PC-9 (cell line): ENCODE data around the gene ERG.

Source experiments
- EZH2 ChIP-seq: fragments of 200-600 bp; sonication (generic); IDR thresholded peaks from 2 replicates; pipeline ENCODE4 v1.8.0; 2017; ENCODE audit warnings: antibody characterized with exemption, low read depth
- TF ChIP-seq, protein P1 (sequence below): fragments of 200-600 bp; sonication (generic); conservative IDR thresholded peaks from 2 replicates; pipeline ENCODE4 v1.6.1; 2017; ENCODE audit warnings: mixed run types, antibody characterized with exemption, mild to moderate bottlenecking, moderate library complexity

GRCh38 chr21:38356883-38357625 is 141.2 kb downstream of the ERG start:
- TF ChIP-seq, protein P1, sequence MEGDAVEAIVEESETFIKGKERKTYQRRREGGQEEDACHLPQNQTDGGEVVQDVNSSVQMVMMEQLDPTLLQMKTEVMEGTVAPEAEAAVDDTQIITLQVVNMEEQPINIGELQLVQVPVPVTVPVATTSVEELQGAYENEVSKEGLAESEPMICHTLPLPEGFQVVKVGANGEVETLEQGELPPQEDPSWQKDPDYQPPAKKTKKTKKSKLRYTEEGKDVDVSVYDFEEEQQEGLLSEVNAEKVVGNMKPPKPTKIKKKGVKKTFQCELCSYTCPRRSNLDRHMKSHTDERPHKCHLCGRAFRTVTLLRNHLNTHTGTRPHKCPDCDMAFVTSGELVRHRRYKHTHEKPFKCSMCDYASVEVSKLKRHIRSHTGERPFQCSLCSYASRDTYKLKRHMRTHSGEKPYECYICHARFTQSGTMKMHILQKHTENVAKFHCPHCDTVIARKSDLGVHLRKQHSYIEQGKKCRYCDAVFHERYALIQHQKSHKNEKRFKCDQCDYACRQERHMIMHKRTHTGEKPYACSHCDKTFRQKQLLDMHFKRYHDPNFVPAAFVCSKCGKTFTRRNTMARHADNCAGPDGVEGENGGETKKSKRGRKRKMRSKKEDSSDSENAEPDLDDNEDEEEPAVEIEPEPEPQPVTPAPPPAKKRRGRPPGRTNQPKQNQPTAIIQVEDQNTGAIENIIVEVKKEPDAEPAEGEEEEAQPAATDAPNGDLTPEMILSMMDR: no peak
- TF ChIP-seq EZH2: no peak
